ENCODE data around the gene CPD. TPM values are rescaled to one million over a fixed set of nuclear protein-coding genes. Genes with fewer than 3 reads are reported as not detected.

The CPD gene
- total and polyA plus RNA-seq, 9 of the 15 experiments (the other 6 are each of a cell fraction or from before 2014, with no cell fraction given), result 4.5 to 24.4 (median 20.4) TPM

DNA sequence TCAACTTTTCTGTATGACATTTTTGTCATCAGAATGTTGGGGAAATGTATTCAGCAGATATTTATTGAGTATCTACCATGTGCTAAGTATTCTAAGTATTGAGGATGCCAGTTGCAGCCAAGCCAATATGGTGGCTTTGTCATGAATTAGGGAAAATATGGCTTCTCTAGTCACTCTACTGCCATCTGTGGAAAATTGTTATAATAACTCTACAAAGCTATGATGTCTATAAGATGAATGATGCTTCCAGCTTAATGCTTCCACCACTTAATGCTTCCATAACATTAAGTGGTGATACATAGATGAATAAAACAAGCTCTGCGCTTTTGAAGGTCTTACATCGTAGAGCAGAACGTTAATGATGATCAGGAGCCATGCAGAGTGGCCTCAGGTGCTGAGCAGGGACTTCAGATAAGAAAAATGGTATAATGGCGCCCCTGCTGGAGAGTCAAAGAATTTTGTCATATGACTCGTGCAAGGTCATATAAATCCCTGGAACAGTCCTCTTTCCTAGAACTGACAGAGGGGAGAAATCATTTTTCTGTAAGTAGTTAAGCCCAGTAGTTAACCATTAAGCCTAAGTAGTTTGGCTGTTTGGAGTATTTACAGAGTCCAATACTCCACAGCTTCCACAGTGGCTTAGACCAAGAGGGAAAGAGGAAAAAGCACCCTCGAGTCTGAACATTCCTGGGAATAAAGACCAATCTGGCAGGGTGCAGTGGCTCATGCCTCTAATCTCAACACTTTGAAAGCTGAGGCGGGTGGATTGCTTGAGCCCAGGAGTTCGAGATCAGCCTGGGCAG is 42.2 kb upstream of the CPD start:
- no TSS peak for BruUV-seq (replicated peaks)
- 10% methylated on average over 8 of the region's 8 CpGs for WGBS (ENCODE audit: insufficient coverage, low coverage, missing lambda C conversion rate)
- Histone ChIP-seq H3K9ac (ENCODE audit: insufficient read depth in 1 of 2, low read depth in 2 of 2, low read length in 2 of 2) (no peak overlapping the region), H3K27ac (ENCODE audit: extremely low read depth, low read depth, low read length) (no peak overlapping the region), H3K9me1 (ENCODE audit: control insufficient read depth, insufficient read depth, low read length) (no peaks in the 10 kb centered on the region), H2AFZ (ENCODE audit: low read depth, low read length) (peak overlapping the region; percentile 30), H3K27me3 (ENCODE audit: control insufficient read depth in 2 of 2, insufficient read depth in 2 of 2, low read length in 2 of 2) (no peaks in the 10 kb centered on the region), H3K4me3 (no peak overlapping the region), H3K36me3 (ENCODE audit: control insufficient read depth, insufficient read depth, low read length) (no peaks in the 10 kb centered on the region), H3K4me1 (replicated peaks in 1 of 2; ENCODE audit: control insufficient read depth in 2 of 2, insufficient read depth in 2 of 2, low read length in 2 of 2) (peaks cover 0 to 5% of the 10 kb centered on the region in 2 experiments; a peak in 1 of 5 replicates), H3K79me2 (ENCODE audit: control insufficient read depth, insufficient read depth, low read length) (no peaks in the 10 kb centered on the region), H4K20me1 (replicated peaks; ENCODE audit: control insufficient read depth, insufficient read depth, low read length) (no peaks in the 10 kb centered on the region), H3K4me2 (ENCODE audit: insufficient read depth, low read length) (peak overlapping the region; percentile 20; the same call in 1 of the 2 replicates), H3K9me3 (replicated peaks; ENCODE audit: control insufficient read depth, insufficient read depth, low read depth, low read length) (no peaks in the 10 kb centered on the region)
- ATAC-seq, result peak; percentile 82
- ChIA-PET POLR2A (interaction anchor here (0.6 to 1.9 kb wide), 5 partner anchors 13 to 232 kb away, joined by 3 to 9 read pairs (median 3); no protein-coding TSS in a partner anchor), CTCF (ENCODE audit: low intra/inter-chr PET ratio) (interaction anchor here (0.7 to 2.5 kb wide), 9 partner anchors 59 to 243 kb away, joined by 3 to 29 read pairs (median 5); partner anchors contain the start of gene GOSR1)
- intact Hi-C loops (cut with micrococcal nuclease) (loop anchor here (1.0 to 10.0 kb wide), 4 partner anchors 37 to 310 kb away; no protein-coding TSS in a partner anchor), in situ Hi-C loops (cut with MboI) (loop anchor here (5.0 to 25.0 kb wide), 2 partner anchors 229 to 376 kb away; no protein-coding TSS in a partner anchor)
- DNase-seq (ENCODE audit: extremely low read depth in 1 of 4, low spot score in 3 of 4), result peak; percentile 61 to 84 (median 70)
- peak; percentile 65 for FAIRE-seq
- TF ChIP-seq, protein P1, sequence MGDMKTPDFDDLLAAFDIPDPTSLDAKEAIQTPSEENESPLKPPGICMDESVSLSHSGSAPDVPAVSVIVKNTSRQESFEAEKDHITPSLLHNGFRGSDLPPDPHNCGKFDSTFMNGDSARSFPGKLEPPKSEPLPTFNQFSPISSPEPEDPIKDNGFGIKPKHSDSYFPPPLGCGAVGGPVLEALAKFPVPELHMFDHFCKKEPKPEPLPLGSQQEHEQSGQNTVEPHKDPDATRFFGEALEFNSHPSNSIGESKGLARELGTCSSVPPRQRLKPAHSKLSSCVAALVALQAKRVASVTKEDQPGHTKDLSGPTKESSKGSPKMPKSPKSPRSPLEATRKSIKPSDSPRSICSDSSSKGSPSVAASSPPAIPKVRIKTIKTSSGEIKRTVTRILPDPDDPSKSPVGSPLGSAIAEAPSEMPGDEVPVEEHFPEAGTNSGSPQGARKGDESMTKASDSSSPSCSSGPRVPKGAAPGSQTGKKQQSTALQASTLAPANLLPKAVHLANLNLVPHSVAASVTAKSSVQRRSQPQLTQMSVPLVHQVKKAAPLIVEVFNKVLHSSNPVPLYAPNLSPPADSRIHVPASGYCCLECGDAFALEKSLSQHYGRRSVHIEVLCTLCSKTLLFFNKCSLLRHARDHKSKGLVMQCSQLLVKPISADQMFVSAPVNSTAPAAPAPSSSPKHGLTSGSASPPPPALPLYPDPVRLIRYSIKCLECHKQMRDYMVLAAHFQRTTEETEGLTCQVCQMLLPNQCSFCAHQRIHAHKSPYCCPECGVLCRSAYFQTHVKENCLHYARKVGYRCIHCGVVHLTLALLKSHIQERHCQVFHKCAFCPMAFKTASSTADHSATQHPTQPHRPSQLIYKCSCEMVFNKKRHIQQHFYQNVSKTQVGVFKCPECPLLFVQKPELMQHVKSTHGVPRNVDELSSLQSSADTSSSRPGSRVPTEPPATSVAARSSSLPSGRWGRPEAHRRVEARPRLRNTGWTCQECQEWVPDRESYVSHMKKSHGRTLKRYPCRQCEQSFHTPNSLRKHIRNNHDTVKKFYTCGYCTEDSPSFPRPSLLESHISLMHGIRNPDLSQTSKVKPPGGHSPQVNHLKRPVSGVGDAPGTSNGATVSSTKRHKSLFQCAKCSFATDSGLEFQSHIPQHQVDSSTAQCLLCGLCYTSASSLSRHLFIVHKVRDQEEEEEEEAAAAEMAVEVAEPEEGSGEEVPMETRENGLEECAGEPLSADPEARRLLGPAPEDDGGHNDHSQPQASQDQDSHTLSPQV (IDR thresholded peaks at IDR 0.05), result peak; percentile 51; the same call in 1 of the 2 replicates
- TF ChIP-seq BHLHE40 (IDR thresholded peaks at IDR 0.05; ENCODE audit: low read length) (0 out of 2 replicates have a peak, but pooled peaks have one; percentile 31), BACH1 (tag; IDR thresholded peaks at IDR 0.05) (peak; percentile 27; the same call in 1 of the 2 replicates), ZNF217 (CRISPR knock-in tag; IDR thresholded peaks at IDR 0.05) (no peak), ESRRA (IDR thresholded peaks at IDR 0.05; ENCODE audit: borderline replicate concordance, low read depth) (peak; percentile 94), RAD21 (CRISPR knock-in tag; conservative IDR thresholded peaks at IDR 0.05 in 1 of 2, IDR thresholded peaks at IDR 0.05 in 1 of 2) (peak; percentile 86 to 88), DIDO1 (tag; IDR thresholded peaks at IDR 0.05; ENCODE audit: low read depth) (no peak), FOSL1 (tag; conservative IDR thresholded peaks at IDR 0.05) (no peak), KDM1A (IDR thresholded peaks at IDR 0.05) (0 out of 4 replicates have a peak, but pooled peaks of 1 of the 2 experiments have one; percentile 23), SMARCA5 (IDR thresholded peaks at IDR 0.05) (peak; percentile 28; the same call in 1 of the 2 replicates), FOXM1 (IDR thresholded peaks at IDR 0.05; ENCODE audit: low read depth) (peak; percentile 18; the same call in 1 of the 2 replicates), FOXM1 (CRISPR knock-in tag; IDR thresholded peaks at IDR 0.05; ENCODE audit: low read depth) (no peak), ATF7 (IDR thresholded peaks at IDR 0.05) (peak; percentile 72)
- TF ChIP-seq, protein P2, sequence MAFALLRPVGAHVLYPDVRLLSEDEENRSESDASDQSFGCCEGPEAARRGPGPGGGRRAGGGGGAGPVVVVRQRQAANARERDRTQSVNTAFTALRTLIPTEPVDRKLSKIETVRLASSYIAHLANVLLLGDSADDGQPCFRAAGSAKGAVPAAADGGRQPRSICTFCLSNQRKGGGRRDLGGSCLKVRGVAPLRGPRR (CRISPR knock-in tag; IDR thresholded peaks at IDR 0.05), result no peak
